ENCODE results near the gene SH3BP5L.

DNA sequence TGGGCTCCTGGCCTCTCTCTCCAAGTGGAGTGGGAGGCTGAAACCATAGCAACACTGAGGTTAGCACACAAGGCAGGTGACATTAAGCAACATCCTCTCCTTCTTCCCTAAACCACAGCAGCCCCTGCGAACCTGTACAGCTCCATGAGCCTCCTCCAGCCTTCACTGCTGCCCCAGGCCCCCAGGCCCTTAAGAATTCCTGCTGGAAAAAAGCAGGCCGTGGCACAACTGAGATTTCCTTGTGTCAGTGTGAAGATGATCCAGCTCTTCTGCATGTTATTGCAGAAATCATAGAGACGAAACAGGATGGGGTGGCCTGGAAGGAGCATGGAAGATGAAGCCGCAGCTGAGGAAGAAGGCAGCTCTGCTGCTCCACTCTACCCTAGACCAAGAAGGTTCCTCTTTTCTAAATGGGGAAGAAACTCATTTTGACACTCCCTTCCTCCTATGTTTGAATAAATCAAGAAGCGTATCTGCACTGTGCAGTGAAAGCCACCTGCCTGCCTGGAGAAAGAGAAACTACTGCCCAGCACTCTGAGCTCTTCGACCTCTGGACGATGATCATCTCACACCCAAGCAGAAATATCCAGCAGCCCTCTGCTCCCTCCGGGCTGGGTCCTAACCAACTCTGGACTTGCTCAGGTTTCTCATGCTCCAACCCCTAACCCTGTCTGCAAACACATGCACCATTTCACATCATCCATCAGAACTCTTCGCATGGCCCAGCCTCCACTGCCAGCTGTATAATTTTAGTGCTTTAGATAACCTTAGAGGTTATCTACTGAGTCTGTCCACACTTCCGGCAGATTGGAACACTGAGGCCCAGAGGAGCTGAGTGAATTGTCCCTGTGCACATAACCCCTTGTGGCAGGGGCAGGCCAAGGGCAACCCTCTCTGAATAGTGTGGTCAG is 20.7 kb downstream of the SH3BP5L start:
- TF ChIP-seq SUZ12 (IDR thresholded peaks at IDR 0.05; ENCODE audit: extremely low read depth, insufficient read depth, insufficient read length) (no peak), ZNF274 (IDR thresholded peaks at IDR 0.05; ENCODE audit: low read depth, low read length) (no peak)
